ENCODE results near the gene CASP9.
A peak's percentile ranks its signal among the peaks of the same experiment; 100 is the strongest.

The CASP9 gene

GRCh38 chr1:15524021-15524282 lies at the start of gene CASP9:
Gene CASP9 (minus strand): TSS chr1:15524215. CDS start chr1:15524200, 15 bp downstream.
- no peak for DNase-seq

GRCh38 chr1:15573477-15573876 lies 49.5 kb upstream of the CASP9 start:
- DNase-seq, result no peak

- DNase-seq, result no peak
Measured at GRCh38 chr1:15571266-15571665, 47.3 kb upstream of the CASP9 start.

- DNase-seq, result no peak
Measured at GRCh38 chr1:15570861-15571260, 46.8 kb upstream of the CASP9 start.

GRCh38 chr1:15568387-15569073 lies 44.5 kb upstream of the CASP9 start:
- no peak for DNase-seq

- no peak for DNase-seq
Measured at GRCh38 chr1:15559189-15559810, 35.3 kb upstream of the CASP9 start.

GRCh38 chr1:15558516-15558915 lies 34.5 kb upstream of the CASP9 start:
- no peak for DNase-seq

GRCh38 chr1:15557594-15557993 lies 33.6 kb upstream of the CASP9 start:
- DNase-seq, result no peak

- DNase-seq, result no peak
Measured at GRCh38 chr1:15557008-15557407, 33.0 kb upstream of the CASP9 start.

GRCh38 chr1:15550573-15550972 lies 26.6 kb upstream of the CASP9 start:
- DNase-seq, result no peak

- no peak for DNase-seq
Measured at GRCh38 chr1:15546641-15547040, 22.6 kb upstream of the CASP9 start.

GRCh38 chr1:15543589-15544568 lies 19.9 kb upstream of the CASP9 start:
- DNase-seq, result no peak

GRCh38 chr1:15543251-15543588 lies 19.2 kb upstream of the CASP9 start:
- no peak for DNase-seq

- no peak for DNase-seq
Measured at GRCh38 chr1:15542388-15543250, 18.6 kb upstream of the CASP9 start.

GRCh38 chr1:15541231-15541792 lies 17.3 kb upstream of the CASP9 start:
- no peak for DNase-seq

- DNase-seq, result no peak
Measured at GRCh38 chr1:15540186-15540585, 16.2 kb upstream of the CASP9 start.

GRCh38 chr1:15538771-15539170 lies 14.8 kb upstream of the CASP9 start:
- no peak for DNase-seq

- DNase-seq, result no peak
Measured at GRCh38 chr1:15531682-15532081, 7.7 kb upstream of the CASP9 start.

- no peak for DNase-seq
Measured at GRCh38 chr1:15531003-15531402, 7.0 kb upstream of the CASP9 start.

GRCh38 chr1:15526490-15527339 lies 2.7 kb upstream of the CASP9 start, which contains the start of gene DNAJC16:
Gene DNAJC16 (plus strand): TSS chr1:15526848. CDS start chr1:15529106, 2,258 bp downstream.
- peak; percentile 96 for DNase-seq

- DNase-seq, result no peak
Measured at GRCh38 chr1:15526021-15526489, 2.0 kb upstream of the CASP9 start.
